Neural progenitor cell (in vitro differentiated cells): Measurements from ENCODE around the gene ARPP21.

ENCODE experiments used
- CTCF ChIP-seq: fragments of 200-600 bp; sonication (generic); IDR thresholded peaks from 2 replicates; pipeline ENCODE4 v1.5.1; 2017; ENCODE audit warnings: antibody characterized with exemption, mild to moderate bottlenecking
- EZH2 ChIP-seq: fragments of 200-600 bp; sonication (generic); IDR thresholded peaks from 2 replicates; pipeline ENCODE4 v1.6.1; 2017; ENCODE audit warnings: antibody characterized with exemption, mild to moderate bottlenecking, moderate library complexity

- TF ChIP-seq CTCF, result no peak
- TF ChIP-seq EZH2, result no peak
Measured at GRCh38 chr3:35679409-35680080, 40.2 kb downstream of the ARPP21 start.
